Activated naive CD4-positive, alpha-beta T cell treated with anti-CD3 and anti-CD28 coated beads, Interleukin-2, amount 10 ng/mL, durations not matched to agents 7 days and 5 days (primary cell): ENCODE measurements around the gene MC1R.
A peak's percentile ranks its signal among the peaks of the same experiment; 100 is the strongest.
"Not testable (repeated sequence)": the region's sequence is repeated elsewhere in the genome, so short reads cannot be mapped to it uniquely, and the experiment has no call there.

Source experiments
- CTCF ChIA-PET: fragments of 350-600 bp; sonication (Branson Sonifier 250); formaldehyde crosslinking; loops from one replicate; lab custom pipeline; 2021; ENCODE audit warnings: antibody characterized with exemption; lab: Charles Lee
- DNase-seq: peaks from one replicate; pipeline ENCODE4 v3.0.0-alpha.2; 2020
- H3K27ac Mint-ChIP-seq: one replicate; pipeline ENCODE4 v1.8.0; 2021; ENCODE audit warnings: mild to moderate bottlenecking, moderate library complexity, mixed read lengths
- H3K27me3 Mint-ChIP-seq: one replicate; pipeline ENCODE4 v1.8.0; 2021; ENCODE audit warnings: mild to moderate bottlenecking, mixed read lengths
- H3K36me3 Mint-ChIP-seq: one replicate; pipeline ENCODE4 v1.8.0; 2021; ENCODE audit warnings: mixed read lengths
- H3K4me1 Mint-ChIP-seq: one replicate; pipeline ENCODE4 v1.8.0; 2021; ENCODE audit warnings: mixed read lengths
- H3K4me3 Mint-ChIP-seq: one replicate; pipeline ENCODE4 v1.8.0; 2021; ENCODE audit warnings: mild to moderate bottlenecking, moderate library complexity, mixed read lengths
- H3K9me3 Mint-ChIP-seq: one replicate; pipeline ENCODE4 v1.8.0; 2021; ENCODE audit warnings: mixed read lengths

MC1R gene

GRCh38 chr16:89914642-89915285 is 3.9 kb upstream of the MC1R start:
- peaks cover 29% of the 10 kb centered on the region for H3K4me1 Mint-ChIP-seq
- H3K27me3 Mint-ChIP-seq: peaks cover 28% of the 10 kb centered on the region
- CTCF ChIA-PET, H3K4me3 Mint-ChIP-seq, DNase-seq, H3K27ac Mint-ChIP-seq, H3K9me3 Mint-ChIP-seq: not testable (repeated sequence)
- H3K36me3 Mint-ChIP-seq: peaks cover 19% of the 10 kb centered on the region

GRCh38 chr16:89915303-89916232 is 3.1 kb upstream of the MC1R start:
- H3K4me3 Mint-ChIP-seq: no peak overlapping the region
- peaks cover 36% of the 10 kb centered on the region for H3K27me3 Mint-ChIP-seq
- CTCF ChIA-PET: no interaction called here
- no peak for DNase-seq
- H3K4me1 Mint-ChIP-seq: peaks cover 33% of the 10 kb centered on the region
- H3K9me3 Mint-ChIP-seq: no peaks in the 10 kb centered on the region
- H3K27ac Mint-ChIP-seq: no peak overlapping the region
- H3K36me3 Mint-ChIP-seq: peaks cover 18% of the 10 kb centered on the region

GRCh38 chr16:89917773-89918452 is 749 bp upstream of the MC1R start:
- Mint-ChIP-seq H3K4me1 (peaks cover 55% of the 10 kb centered on the region), H3K9me3 (no peaks in the 10 kb centered on the region), H3K36me3 (peaks cover 12% of the 10 kb centered on the region), H3K27ac (peak overlapping the region; percentile 86), H3K27me3 (peaks cover 59% of the 10 kb centered on the region), H3K4me3 (peak overlapping the region; percentile 65)
- DNase-seq: peak; percentile 92
- CTCF ChIA-PET: interaction anchor here (1.3 to 1.5 kb wide), 3 partner anchors 8 to 212 kb away, joined by 4 to 7 read pairs (median 7); no protein-coding TSS in a partner anchor

GRCh38 chr16:89919535-89920406 is 1.1 kb downstream of the MC1R start:
- Mint-ChIP-seq H3K4me1 (peaks cover 59% of the 10 kb centered on the region), H3K36me3 (peaks cover 4% of the 10 kb centered on the region), H3K27ac (no peak overlapping the region), H3K9me3 (no peaks in the 10 kb centered on the region), H3K27me3 (peaks cover 75% of the 10 kb centered on the region), H3K4me3 (no peak overlapping the region)
- DNase-seq: no peak
- CTCF ChIA-PET: interaction anchor here (1.4 to 1.5 kb wide), 2 partner anchors 10 to 13 kb away, joined by 7 read pairs; no protein-coding TSS in a partner anchor

GRCh38 chr16:89920723-89921122 is 2.1 kb downstream of the MC1R start:
- no peak for DNase-seq
- Mint-ChIP-seq H3K9me3 (no peaks in the 10 kb centered on the region), H3K27me3 (peaks cover 81% of the 10 kb centered on the region), H3K4me1 (peaks cover 62% of the 10 kb centered on the region), H3K36me3 (no peaks in the 10 kb centered on the region), H3K27ac (no peak overlapping the region), H3K4me3 (no peak overlapping the region)
- CTCF ChIA-PET: no interaction called here

GRCh38 chr16:89921131-89921701 is 2.6 kb downstream of the MC1R start:
- no peaks in the 10 kb centered on the region for H3K36me3 Mint-ChIP-seq

GRCh38 chr16:89921702-89922476 is 3.2 kb downstream of the MC1R start:
- no peaks in the 10 kb centered on the region for H3K36me3 Mint-ChIP-seq
- peak overlapping the region; percentile 77 for H3K27ac Mint-ChIP-seq
- peak overlapping the region; percentile 60 for H3K4me3 Mint-ChIP-seq
- DNase-seq: peak; percentile 44
- peaks cover 87% of the 10 kb centered on the region for H3K27me3 Mint-ChIP-seq
- H3K9me3 Mint-ChIP-seq: no peaks in the 10 kb centered on the region
- peaks cover 64% of the 10 kb centered on the region for H3K4me1 Mint-ChIP-seq
- CTCF ChIA-PET: interaction anchor here (3.4 kb wide), 1 partner anchor 12 kb away, joined by 16 read pairs; no protein-coding TSS in a partner anchor

More at GRCh38 chr16:89921131-89921701, 2.6 kb downstream of the MC1R start:
- DNase-seq: no peak
- no peaks in the 10 kb centered on the region for H3K9me3 Mint-ChIP-seq
- no peak overlapping the region for H3K27ac Mint-ChIP-seq
- CTCF ChIA-PET: interaction anchor here (3.4 kb wide), 1 partner anchor 11 kb away, joined by 16 read pairs; no protein-coding TSS in a partner anchor
- H3K4me3 Mint-ChIP-seq: no peak overlapping the region
- H3K4me1 Mint-ChIP-seq: peaks cover 59% of the 10 kb centered on the region
- peaks cover 81% of the 10 kb centered on the region for H3K27me3 Mint-ChIP-seq

- Mint-ChIP-seq H3K9me3 (no peaks in the 10 kb centered on the region), H3K4me1 (peaks cover 58% of the 10 kb centered on the region), H3K4me3 (peak overlapping the region; percentile 60), H3K27ac (no peak overlapping the region), H3K27me3 (peaks cover 88% of the 10 kb centered on the region), H3K36me3 (no peaks in the 10 kb centered on the region)
- DNase-seq: peak; percentile 50
- CTCF ChIA-PET: interaction anchor here (3.4 kb wide), 1 partner anchor 12 kb away, joined by 16 read pairs; no protein-coding TSS in a partner anchor
Measured at GRCh38 chr16:89922477-89922883, 3.8 kb downstream of the MC1R start.

GRCh38 chr16:89922884-89923639 is 4.4 kb downstream of the MC1R start, which contains the start of gene TUBB3:
Gene TUBB3, plus strand, starts transcription at chr16:89923342. Its CDS starts 60 bp downstream, at chr16:89923402.
- Mint-ChIP-seq H3K27ac (no peak within 1 kb of the TSS), H3K27me3 (peaks cover 88% of the 10 kb centered on the region), H3K9me3 (no peaks in the 10 kb centered on the region), H3K36me3 (no peaks in the 10 kb centered on the region), H3K4me1 (peaks cover 53% of the 10 kb centered on the region), H3K4me3 (peak within 1 kb of the TSS; percentile 60)
- peak; percentile 71 for DNase-seq
- CTCF ChIA-PET: interaction anchor here (3.4 kb wide), 1 partner anchor 13 kb away, joined by 16 read pairs; no protein-coding TSS in a partner anchor

- Mint-ChIP-seq H3K27me3 (peaks cover 86% of the 10 kb centered on the region), H3K36me3 (no peaks in the 10 kb centered on the region), H3K4me1 (peaks cover 46% of the 10 kb centered on the region), H3K27ac (no peak overlapping the region), H3K9me3 (no peaks in the 10 kb centered on the region), H3K4me3 (no peak overlapping the region)
- CTCF ChIA-PET: interaction anchor here (3.4 kb wide), 1 partner anchor 13 kb away, joined by 16 read pairs; no protein-coding TSS in a partner anchor
- no peak for DNase-seq
Measured at GRCh38 chr16:89923640-89924296, 5.1 kb downstream of the MC1R start.

GRCh38 chr16:89924297-89924924 is 5.7 kb downstream of the MC1R start:
- H3K9me3 Mint-ChIP-seq: no peaks in the 10 kb centered on the region
- peaks cover 45% of the 10 kb centered on the region for H3K4me1 Mint-ChIP-seq
- peaks cover 86% of the 10 kb centered on the region for H3K27me3 Mint-ChIP-seq
- DNase-seq: peak; percentile 70
- CTCF ChIA-PET: interaction anchor here (0.6 to 3.4 kb wide), 3 partner anchors 14 to 1231 kb away, joined by 3 to 16 read pairs (median 3); no protein-coding TSS in a partner anchor
- no peaks in the 10 kb centered on the region for H3K36me3 Mint-ChIP-seq
- peak overlapping the region; percentile 15 for H3K4me3 Mint-ChIP-seq
- H3K27ac Mint-ChIP-seq: no peak overlapping the region
